Panc1 (cell line): Measurements from ENCODE around the gene NCKAP5L. TPM values are rescaled to one million over a fixed set of nuclear protein-coding genes. Genes with fewer than 3 reads are reported as not detected.
"Not testable (repeated sequence)": the region's sequence is repeated elsewhere in the genome, so short reads cannot be mapped to it uniquely, and the experiment has no call there.

Experiments used
- ATAC-seq: fragments of 200-7000 bp; cut with Tn5 transposase; 2 replicates; pipeline ENCODE4 v1.9.1; 2020; ENCODE audit warnings: mild to moderate bottlenecking, moderate library complexity
- BruUV-seq: library from RNA; stranded (reverse); fragments of 400-500 nt; replicated peaks from 2 replicates; lab custom pipeline; 2021; lab: Mats Ljungman, UMichigan
- CTCF ChIA-PET: fragments of 300-600 bp; sonication (Branson Sonifier 250); formaldehyde crosslinking; loops from one replicate; lab custom pipeline; 2022; ENCODE audit warnings: antibody characterized with exemption; lab: Charles Lee
- POLR2A ChIA-PET: fragments of 300-600 bp; sonication (Branson Sonifier 250); formaldehyde crosslinking; loops from one replicate; lab custom pipeline; 2022; ENCODE audit warnings: antibody characterized with exemption; lab: Charles Lee
- DNase-seq: peaks from one replicate; pipeline ENCODE4 v3.0.0-alpha.2; 2010; ENCODE audit warnings: low read depth, low spot score
- H3K27ac ChIP-seq: 2 replicates; pipeline ENCODE4 v1.5.1; 2011; ENCODE audit warnings: mild to moderate bottlenecking, low read length, inconsistent platforms
- H3K27me3 ChIP-seq: fragments of 200-500 bp; sonication (Bioruptor generic); 2 replicates; pipeline ENCODE4 v1.6.0; 2014; ENCODE audit warnings: low read length, inconsistent platforms; ENCODE audit not compliant: control insufficient read depth, insufficient read depth
- H3K36me3 ChIP-seq: fragments of 200-500 bp; sonication (Bioruptor generic); 2 replicates; pipeline ENCODE4 v1.5.1; 2014; ENCODE audit warnings: inconsistent platforms, mild to moderate bottlenecking, low read length, moderate library complexity; ENCODE audit not compliant: control insufficient read depth, insufficient read depth
- H3K4me1 ChIP-seq: 2 replicates; pipeline ENCODE4 v1.5.1; 2011; ENCODE audit warnings: inconsistent platforms, mild to moderate bottlenecking, low read length, moderate library complexity; ENCODE audit not compliant: control insufficient read depth, insufficient read depth
- H3K4me3 ChIP-seq, 2 experiments: 2 replicates each; pipeline ENCODE4 v1.5.1; 2011 to 2012; ENCODE audit warnings: low read depth in 2 of 2, low read length in 2 of 2, mild to moderate bottlenecking in 2 of 2, inconsistent platforms in 1 of 2, moderate library complexity in 1 of 2
- H3K9me3 ChIP-seq: fragments of 200-500 bp; sonication (Bioruptor generic); 2 replicates; pipeline ENCODE4 v1.5.1; 2014; ENCODE audit warnings: low read depth, mild to moderate bottlenecking, inconsistent platforms, low read length, moderate library complexity; ENCODE audit not compliant: control insufficient read depth, insufficient read depth
- CTCF ChIP-seq: fragments of 450-650 bp; IDR thresholded peaks from 2 replicates; pipeline ENCODE4 v1.5.1; 2017; ENCODE audit warnings: mild to moderate bottlenecking
- POLR2AphosphoS5 ChIP-seq: IDR thresholded peaks from 2 replicates; pipeline ENCODE4 v1.6.1; 2012; ENCODE audit warnings: mild to moderate bottlenecking, low read depth, low read length, moderate library complexity
- REST ChIP-seq, 2 experiments: IDR thresholded peaks; 2 replicates each; pipeline ENCODE4 v1.6.1; 2011 to 2012; ENCODE audit warnings: low read depth in 2 of 2, control low read depth in 1 of 2, low read length in 1 of 2, mild to moderate bottlenecking in 1 of 2, moderate library complexity in 1 of 2; ENCODE audit not compliant: insufficient read depth in 1 of 2
- SIN3A ChIP-seq: IDR thresholded peaks from 2 replicates; pipeline ENCODE4 v1.6.1; 2012; ENCODE audit warnings: low read depth, mild to moderate bottlenecking, low read length, moderate library complexity, borderline replicate concordance; ENCODE audit not compliant: insufficient read depth
- TCF7L2 ChIP-seq: IDR thresholded peaks from 2 replicates; pipeline ENCODE4 v1.6.1; 2011; ENCODE audit warnings: mild to moderate bottlenecking, low read depth, low read length, inconsistent platforms
- in situ Hi-C: cut with HindIII; loops from 2 replicates; pipeline ENCODE4 v1.10.0; 2016; ENCODE audit warnings: low sequenced_read_pairs, low pct_unique_long_range_greater_than_20kb
- intact Hi-C: fragments of 100-400 bp; cut with micrococcal nuclease; formaldehyde crosslinking; loops from one replicate; pipeline ENCODE4 v1.10.0; 2022; ENCODE audit not compliant: unreplicated experiment
- total RNA-seq: library from RNA; stranded (reverse); gene quantifications from one replicate; pipeline ENCODE4 v1.2.1, GENCODE V29; 2021; ENCODE audit not compliant: unreplicated experiment

NCKAP5L gene
- total RNA-seq, 1 experiment from 2014 or later, result 17.3 TPM

- Histone ChIP-seq H3K27me3 (no peaks in the 10 kb centered on the region), H3K9me3 (no peaks in the 10 kb centered on the region), H3K4me1 (no peaks in the 10 kb centered on the region; the same call in 1 of the 2 replicates), H3K36me3 (no peaks in the 10 kb centered on the region), H3K4me3 (no peak overlapping the region), H3K27ac (peak overlapping the region; percentile 60; the same call in 1 of the 2 replicates)
- TF ChIP-seq REST (IDR thresholded peaks at IDR 0.05; ENCODE audit: insufficient read depth in 1 of 2, low read depth in 2 of 2, low read length in 1 of 2) (no peak), SIN3A (no peak), TCF7L2 (no peak), CTCF (no peak), POLR2AphosphoS5 (no peak)
- intact Hi-C loops, result loop anchor here (1.0 to 10.0 kb wide), 2 partner anchors 62 to 178 kb away; partner anchors contain the start of gene AQP2
- ChIA-PET POLR2A (no interaction called here), CTCF (interaction anchor here (0.7 to 2.1 kb wide), 4 partner anchors 13 to 140 kb away, joined by 4 to 9 read pairs (median 4); no protein-coding TSS in a partner anchor)
- ATAC-seq (no peak), DNase-seq (no peak)
- in situ Hi-C loops, result no loop called here
- BruUV-seq, result no TSS peak
Measured at GRCh38 chr12:49776858-49777257, 51.4 kb downstream of the NCKAP5L start.

- peak; percentile 89 for TF ChIP-seq CTCF
- no peak for TF ChIP-seq TCF7L2
- ChIA-PET CTCF (interaction anchor here (0.8 kb wide), 1 partner anchor 139 kb away, joined by 4 read pairs; no protein-coding TSS in a partner anchor), POLR2A (no interaction called here)
- Histone ChIP-seq H3K27me3 (no peaks in the 10 kb centered on the region), H3K9me3 (no peaks in the 10 kb centered on the region), H3K4me1 (no peaks in the 10 kb centered on the region; the same call in 1 of the 2 replicates), H3K36me3 (no peaks in the 10 kb centered on the region), H3K4me3 (peak overlapping the region in 1 of 2 experiments; percentile 16; a peak in 1 of 4 replicates), H3K27ac (peak overlapping the region; percentile 60; the same call in 1 of the 2 replicates)
- intact Hi-C loops, result loop anchor here (1.0 to 10.0 kb wide), 2 partner anchors 63 to 178 kb away; partner anchors contain the start of gene AQP2
- in situ Hi-C loops, result no loop called here
- BruUV-seq, result no TSS peak
- peak; percentile 64 for DNase-seq
- ATAC-seq, result peak; percentile 93
Measured at GRCh38 chr12:49776413-49776812, 51.8 kb downstream of the NCKAP5L start.

- H3K9me3 ChIP-seq, H3K27me3 ChIP-seq, ATAC-seq, in situ Hi-C loops, H3K27ac ChIP-seq, H3K4me1 ChIP-seq, H3K4me3 ChIP-seq, DNase-seq, BruUV-seq, H3K36me3 ChIP-seq, POLR2A ChIA-PET: not testable (repeated sequence)
- intact Hi-C loops, result loop anchor here (10.0 kb wide), 1 partner anchor 182 kb away; the partner anchor contains the start of gene AQP2
- CTCF ChIA-PET, result interaction anchor here (0.7 kb wide), 1 partner anchor 98 kb away, joined by 7 read pairs; no protein-coding TSS in a partner anchor
Measured at GRCh38 chr12:49773102-49773501, 55.1 kb downstream of the NCKAP5L start.
